ENCODE measurements around the gene TRIM73.
"Not testable (repeated sequence)": the region's sequence is repeated elsewhere in the genome, so short reads cannot be mapped to it uniquely, and the experiment has no call there.

TRIM73 gene

GRCh38 chr7:75403455-75404443, 8.3 kb downstream of the TRIM73 start:
- not testable (repeated sequence) for H3K4me3 ChIP-seq (ENCODE audit: low read depth in 1 of 2, low read length in 1 of 2); H3K36me3 ChIP-seq; H3K27me3 ChIP-seq; H3K27ac ChIP-seq; H3K9me3 ChIP-seq; H3K4me1 ChIP-seq (ENCODE audit: control insufficient read depth in 1 of 2, insufficient read depth in 1 of 2, low read depth in 1 of 2, low read length in 1 of 2)

- not testable (repeated sequence) for H3K27ac ChIP-seq; H3K4me1 ChIP-seq (ENCODE audit: control insufficient read depth in 1 of 2, insufficient read depth in 1 of 2, low read depth in 1 of 2, low read length in 1 of 2); H3K9me3 ChIP-seq; H3K36me3 ChIP-seq; H3K4me3 ChIP-seq (ENCODE audit: low read depth in 1 of 2, low read length in 1 of 2); H3K27me3 ChIP-seq
These were observed 9.2 kb downstream of the TRIM73 start for GRCh38 chr7:75404663-75405062.

- H3K36me3 ChIP-seq; H3K4me1 ChIP-seq (ENCODE audit: control insufficient read depth in 1 of 2, insufficient read depth in 1 of 2, low read depth in 1 of 2, low read length in 1 of 2); H3K9me3 ChIP-seq; H3K27ac ChIP-seq; H3K27me3 ChIP-seq: not testable (repeated sequence)
- peak overlapping the region in 1 of 2 experiments; percentile 49 for H3K4me3 ChIP-seq (ENCODE audit: low read depth in 1 of 2, low read length in 1 of 2)
These were observed 14.7 kb downstream of the TRIM73 start for GRCh38 chr7:75409880-75410822.

- not testable (repeated sequence) for H3K4me3 ChIP-seq (ENCODE audit: low read depth in 1 of 2, low read length in 1 of 2); H3K27ac ChIP-seq; H3K4me1 ChIP-seq (ENCODE audit: control insufficient read depth in 1 of 2, insufficient read depth in 1 of 2, low read depth in 1 of 2, low read length in 1 of 2); H3K9me3 ChIP-seq; H3K36me3 ChIP-seq; H3K27me3 ChIP-seq
These were observed 15.4 kb downstream of the TRIM73 start for GRCh38 chr7:75410823-75411173.

- H3K4me3 ChIP-seq (ENCODE audit: low read depth in 1 of 2, low read length in 1 of 2); H3K4me1 ChIP-seq (ENCODE audit: control insufficient read depth in 1 of 2, insufficient read depth in 1 of 2, low read depth in 1 of 2, low read length in 1 of 2); H3K27me3 ChIP-seq; H3K27ac ChIP-seq; H3K9me3 ChIP-seq: not testable (repeated sequence)
- peaks cover 25% of the 10 kb centered on the region for H3K36me3 ChIP-seq
These were observed 18.8 kb downstream of the TRIM73 start for GRCh38 chr7:75414204-75414603.

GRCh38 chr7:75414708-75415427, 19.4 kb downstream of the TRIM73 start:
- H3K4me3 ChIP-seq (ENCODE audit: low read depth in 1 of 2, low read length in 1 of 2); H3K27me3 ChIP-seq: not testable (repeated sequence)
- peaks cover 30% of the 10 kb centered on the region for H3K36me3 ChIP-seq

GRCh38 chr7:75415428-75415817, 20.0 kb downstream of the TRIM73 start:
- H3K27ac ChIP-seq: not testable (repeated sequence)

More at GRCh38 chr7:75414708-75415427, 19.4 kb downstream of the TRIM73 start:
- not testable (repeated sequence) for H3K27ac ChIP-seq; H3K4me1 ChIP-seq (ENCODE audit: control insufficient read depth in 1 of 2, insufficient read depth in 1 of 2, low read depth in 1 of 2, low read length in 1 of 2); H3K9me3 ChIP-seq

GRCh38 chr7:75415829-75416373, 20.5 kb downstream of the TRIM73 start:
- H3K4me3 ChIP-seq (ENCODE audit: low read depth in 1 of 2, low read length in 1 of 2); H3K27me3 ChIP-seq; H3K4me1 ChIP-seq (ENCODE audit: control insufficient read depth in 1 of 2, insufficient read depth in 1 of 2, low read depth in 1 of 2, low read length in 1 of 2); H3K27ac ChIP-seq; H3K9me3 ChIP-seq: not testable (repeated sequence)
- H3K36me3 ChIP-seq: peaks cover 40% of the 10 kb centered on the region

More at GRCh38 chr7:75415428-75415817, 20.0 kb downstream of the TRIM73 start:
- not testable (repeated sequence) for H3K9me3 ChIP-seq; H3K4me3 ChIP-seq (ENCODE audit: low read depth in 1 of 2, low read length in 1 of 2); H3K4me1 ChIP-seq (ENCODE audit: control insufficient read depth in 1 of 2, insufficient read depth in 1 of 2, low read depth in 1 of 2, low read length in 1 of 2); H3K27me3 ChIP-seq
- peaks cover 35% of the 10 kb centered on the region for H3K36me3 ChIP-seq

- not testable (repeated sequence) for H3K4me1 ChIP-seq (ENCODE audit: control insufficient read depth in 1 of 2, insufficient read depth in 1 of 2, low read depth in 1 of 2, low read length in 1 of 2); H3K27ac ChIP-seq; H3K4me3 ChIP-seq (ENCODE audit: low read depth in 1 of 2, low read length in 1 of 2); H3K9me3 ChIP-seq; H3K27me3 ChIP-seq
- H3K36me3 ChIP-seq: peaks cover 47% of the 10 kb centered on the region
These were observed 21.4 kb downstream of the TRIM73 start for GRCh38 chr7:75416787-75417186.

GRCh38 chr7:75418292-75418858, 22.9 kb downstream of the TRIM73 start:
- not testable (repeated sequence) for H3K9me3 ChIP-seq; H3K27me3 ChIP-seq; H3K4me3 ChIP-seq (ENCODE audit: low read depth in 1 of 2, low read length in 1 of 2); H3K27ac ChIP-seq; H3K4me1 ChIP-seq (ENCODE audit: control insufficient read depth in 1 of 2, insufficient read depth in 1 of 2, low read depth in 1 of 2, low read length in 1 of 2)
- H3K36me3 ChIP-seq: peaks cover 53% of the 10 kb centered on the region

- peaks cover 61% of the 10 kb centered on the region for H3K36me3 ChIP-seq
- H3K27me3 ChIP-seq; H3K27ac ChIP-seq; H3K4me1 ChIP-seq (ENCODE audit: control insufficient read depth in 1 of 2, insufficient read depth in 1 of 2, low read depth in 1 of 2, low read length in 1 of 2); H3K9me3 ChIP-seq; H3K4me3 ChIP-seq (ENCODE audit: low read depth in 1 of 2, low read length in 1 of 2): not testable (repeated sequence)
These were observed 23.8 kb downstream of the TRIM73 start for GRCh38 chr7:75419210-75419609.

GRCh38 chr7:75419693-75420092, 24.3 kb downstream of the TRIM73 start:
- H3K4me1 ChIP-seq (ENCODE audit: control insufficient read depth in 1 of 2, insufficient read depth in 1 of 2, low read depth in 1 of 2, low read length in 1 of 2); H3K27ac ChIP-seq; H3K4me3 ChIP-seq (ENCODE audit: low read depth in 1 of 2, low read length in 1 of 2); H3K27me3 ChIP-seq; H3K9me3 ChIP-seq: not testable (repeated sequence)
- peaks cover 66% of the 10 kb centered on the region for H3K36me3 ChIP-seq
